B cell (primary cell): ENCODE measurements around the gene CAB39L. TPM values are rescaled to one million over a fixed set of nuclear protein-coding genes. Genes with fewer than 3 reads are reported as not detected.

Source experiments
- ATAC-seq: fragments of 200-7000 bp; cut with Tn5 transposase; one replicate; pipeline ENCODE4 v1.10.0; 2021; ENCODE audit warnings: low read depth, mild to moderate bottlenecking, moderate number of reproducible peaks, moderate library complexity
- CTCF ChIA-PET: fragments of 350-600 bp; sonication (Branson Sonifier 250); formaldehyde crosslinking; loops from one replicate; lab custom pipeline; 2021; ENCODE audit warnings: antibody characterized with exemption, inconsistent platforms; lab: Charles Lee
- POLR2A ChIA-PET: fragments of 350-600 bp; sonication (Branson Sonifier 250); formaldehyde crosslinking; loops from one replicate; lab custom pipeline; 2021; ENCODE audit warnings: antibody characterized with exemption; lab: Charles Lee
- DNase-seq: peaks from one replicate; pipeline ENCODE4 v3.0.0; 2013
- H2AFZ ChIP-seq: 2 replicates; pipeline ENCODE4 v1.6.1; 2012; ENCODE audit warnings: mild to moderate bottlenecking, low read depth, low read length; ENCODE audit not compliant: insufficient read depth, poor library complexity, severe bottlenecking
- H3K27ac ChIP-seq, 2 donors: 1 replicate in 1 of 2; 2 replicates in 1 of 2; pipeline ENCODE4 v1.5.1; 2012 to 2013; ENCODE audit warnings: low read length in 2 of 2, mild to moderate bottlenecking in 2 of 2, moderate library complexity in 1 of 2
- H3K27me3 ChIP-seq, 4 experiments: fragments of 200-600 bp in 1 of 4; sonication (generic) in 1 of 4; replicated peaks in 1 of 4; 1 replicate in 2 of 4; 2 replicates in 2 of 4; pipeline versions ENCODE4 v1.6.1 to v1.7.0; 2013 to 2016; ENCODE audit warnings: low read length in 3 of 4, mild to moderate bottlenecking in 2 of 4, mixed read lengths in 1 of 4, moderate library complexity in 1 of 4; ENCODE audit not compliant: insufficient read depth in 4 of 4, control insufficient read depth in 3 of 4; ENCODE audit errors: control extremely low read depth in 1 of 4
- H3K36me3 ChIP-seq, 2 experiments: replicated peaks in 1 of 2; 1 replicate in 1 of 2; 2 replicates in 1 of 2; pipeline versions ENCODE4 v1.6.1 to v1.7.1; 2013; ENCODE audit warnings: low read length in 1 of 2; ENCODE audit not compliant: insufficient read depth in 2 of 2, control insufficient read depth in 1 of 2; ENCODE audit errors: control extremely low read depth in 1 of 2, extremely low read depth in 1 of 2
- H3K4me1 ChIP-seq, 2 donors: fragments of 200-600 bp in 1 of 2; sonication (generic) in 1 of 2; 1 replicate in 1 of 2; 2 replicates in 1 of 2; pipeline versions ENCODE4 v1.5.1 to v1.6.1; 2013 to 2017; ENCODE audit warnings: low read length in 2 of 2; ENCODE audit not compliant: control insufficient read depth in 2 of 2, insufficient read depth in 2 of 2
- H3K4me2 ChIP-seq: replicated peaks from 2 replicates; pipeline ENCODE3; 2012; ENCODE audit warnings: mild to moderate bottlenecking, low read depth, low read length; ENCODE audit not compliant: poor library complexity, severe bottlenecking
- H3K4me3 ChIP-seq, 5 experiments: fragments of 200-600 bp in 1 of 5; sonication (generic) in 1 of 5; 1 replicate in 3 of 5; 2 replicates in 2 of 5; pipeline versions ENCODE4 v1.5.1 to v1.7.0; 2011 to 2016; ENCODE audit warnings: low read length in 4 of 5, mild to moderate bottlenecking in 4 of 5, low read depth in 2 of 5, control low read depth in 1 of 5, moderate library complexity in 1 of 5; ENCODE audit not compliant: insufficient read depth in 1 of 5; ENCODE audit errors: control extremely low read depth in 1 of 5, extremely low read depth in 1 of 5
- H3K79me2 ChIP-seq: fragments of 200-600 bp; sonication (generic); one replicate; pipeline ENCODE4 v1.6.0; 2016; ENCODE audit warnings: low read length; ENCODE audit not compliant: control insufficient read depth, insufficient read depth
- H3K9ac ChIP-seq: fragments of 200-600 bp; sonication (generic); 2 replicates; pipeline ENCODE4 v1.6.1; 2017; ENCODE audit warnings: mild to moderate bottlenecking, low read length, moderate library complexity
- H3K9me3 ChIP-seq, 3 donors: one replicate each; pipeline versions ENCODE4 v1.6.1 to v1.7.1; 2013; ENCODE audit warnings: low read length in 2 of 3; ENCODE audit not compliant: control insufficient read depth in 2 of 3, insufficient read depth in 1 of 3; ENCODE audit errors: control extremely low read depth in 1 of 3
- H4K20me1 ChIP-seq: 2 replicates; pipeline ENCODE4 v1.6.0; 2012; ENCODE audit warnings: mild to moderate bottlenecking, low read length; ENCODE audit not compliant: insufficient read depth, control insufficient read depth, poor library complexity, severe bottlenecking
- H3K27ac Mint-ChIP-seq: one replicate; pipeline ENCODE4 v1.8.0; 2021; ENCODE audit warnings: mixed read lengths
- H3K27me3 Mint-ChIP-seq: one replicate; pipeline ENCODE4 v1.8.0; 2021; ENCODE audit warnings: mixed read lengths
- H3K4me1 Mint-ChIP-seq: one replicate; pipeline ENCODE4 v1.8.0; 2021; ENCODE audit warnings: mixed read lengths
- H3K4me3 Mint-ChIP-seq: one replicate; pipeline ENCODE4 v1.8.0; 2021; ENCODE audit warnings: mixed read lengths
- H3K9me3 Mint-ChIP-seq: one replicate; pipeline ENCODE4 v1.8.0; 2022; ENCODE audit warnings: mixed read lengths; ENCODE audit not compliant: insufficient read depth
- CTCF ChIP-seq: fragments of 200-600 bp; IDR thresholded peaks from one replicate; pipeline ENCODE4 v1.8.0; 2022; ENCODE audit warnings: antibody characterized with exemption, mild to moderate bottlenecking
- EZH2 ChIP-seq: IDR thresholded peaks from 2 replicates; pipeline ENCODE4 v1.6.1; 2012; ENCODE audit warnings: borderline replicate concordance, low read depth, mild to moderate bottlenecking, moderate library complexity, low read length; ENCODE audit not compliant: insufficient read depth, poor library complexity, severe bottlenecking
- WGBS: methylation state at CpG from one replicate; pipeline ENCODE4 v1.1.5; 2013; ENCODE audit warnings: missing lambda C conversion rate; ENCODE audit not compliant: insufficient coverage; 5-methylcytosine and 5-hydroxymethylcytosine counted together
- intact Hi-C: fragments of 100-400 bp; cut with micrococcal nuclease; formaldehyde crosslinking; loops from one replicate; pipeline ENCODE4 v1.10.0; 2022
- polyA plus RNA-seq: library from polyadenylated mRNA; depleted of rRNA; stranded (reverse); fragments of >200 nt; gene quantifications from 2 replicates; pipeline ENCODE4 v1.2.3, GENCODE V29; 2012
- total RNA-seq, 2 donors: library from RNA; stranded (reverse); fragments of 120-200 nt in 1 of 2; gene quantifications; 1 replicate in 1 of 2; 2 replicates in 1 of 2; pipeline versions ENCODE4 v1.2.3 to v1.2.4, GENCODE V29; 2013 to 2022

CAB39L gene
- total and polyA plus RNA-seq, 2 donors (not counting 1 experiment from before 2014, with no cell fraction given), result 1.5 to 9.6 TPM

- intact Hi-C loops, result no loop called here
- Mint-ChIP-seq H3K4me3 (no peak overlapping the region), H3K27ac (no peak overlapping the region), H3K4me1 (no peaks in the 10 kb centered on the region), H3K27me3 (no peaks in the 10 kb centered on the region), H3K9me3 (no peaks in the 10 kb centered on the region)
- POLR2A ChIA-PET, result no interaction called here
- no peaks in the 10 kb centered on the region for H3K27me3 ChIP-seq
- H3K79me2 ChIP-seq, result no peaks in the 10 kb centered on the region
- no CpG with 5 or more reads among the region's 3 CpGs for WGBS
- H3K9me3 ChIP-seq, result no peaks in the 10 kb centered on the region
- TF ChIP-seq CTCF (no peak), EZH2 (no peak)
- H3K36me3 ChIP-seq, result no peaks in the 10 kb centered on the region
- no peaks in the 10 kb centered on the region for H4K20me1 ChIP-seq
- no peak overlapping the region for H3K27ac ChIP-seq
- no peak for DNase-seq
- H2AFZ ChIP-seq, result no peak overlapping the region
- H3K4me3 ChIP-seq, result no peak overlapping the region
- no peak overlapping the region for H3K4me2 ChIP-seq
- CTCF ChIA-PET, result no interaction called here
- no peak for ATAC-seq
- H3K4me1 ChIP-seq, result no peaks in the 10 kb centered on the region
- H3K9ac ChIP-seq, result no peak overlapping the region
These were observed 102.3 kb downstream of the CAB39L start for GRCh38 chr13:49341517-49341916.

- 96% methylated on average over 6 of the region's 10 CpGs for WGBS
- H3K27ac Mint-ChIP-seq, result no peak overlapping the region
- Histone ChIP-seq H3K9me3 (no peaks in the 10 kb centered on the region), H3K27me3 (no peaks in the 10 kb centered on the region), H3K36me3 (no peaks in the 10 kb centered on the region), H3K27ac (no peak overlapping the region), H4K20me1 (no peaks in the 10 kb centered on the region), H3K79me2 (no peaks in the 10 kb centered on the region), H2AFZ (no peak overlapping the region), H3K4me2 (no peak overlapping the region), H3K9ac (no peak overlapping the region), H3K4me3 (no peak overlapping the region), H3K4me1 (no peaks in the 10 kb centered on the region)
- no peak overlapping the region for H3K4me3 Mint-ChIP-seq
- H3K9me3 Mint-ChIP-seq, result no peaks in the 10 kb centered on the region
- TF ChIP-seq EZH2 (no peak), CTCF (no peak)
- DNase-seq, result no peak
- ChIA-PET CTCF (no interaction called here), POLR2A (no interaction called here)
- no peaks in the 10 kb centered on the region for H3K27me3 Mint-ChIP-seq
- H3K4me1 Mint-ChIP-seq, result no peaks in the 10 kb centered on the region
- ATAC-seq, result no peak
- intact Hi-C loops, result no loop called here
These were observed 103.7 kb downstream of the CAB39L start for GRCh38 chr13:49340161-49340560.
